ENCODE measurements around the gene TM9SF4. TPM values are rescaled to one million over a fixed set of nuclear protein-coding genes. Genes with fewer than 3 reads are reported as not detected.
"Not testable (repeated sequence)": the region's sequence is repeated elsewhere in the genome, so short reads cannot be mapped to it uniquely, and the experiment has no call there.

The TM9SF4 gene
- total RNA-seq, 6 experiments from 2014 or later, result 54.8 to 73.9 (median 60.7) TPM

GRCh38 chr20:32190616-32191415, 81.3 kb downstream of the TM9SF4 start:
- H3K4me1 Mint-ChIP-seq (ENCODE audit: low read depth), result 0 out of 2 replicates have a peak, but pooled peaks cover 5% of the 10 kb centered on the region
- H3K36me3 Mint-ChIP-seq (ENCODE audit: low read depth), result peaks cover 6% of the 10 kb centered on the region
- H3K9me3 Mint-ChIP-seq, result no peaks in the 10 kb centered on the region
- H3K27me3 Mint-ChIP-seq (ENCODE audit: insufficient read depth), result peaks cover 3% of the 10 kb centered on the region
- H3K27ac Mint-ChIP-seq, result peak overlapping the region; percentile 4
- TF ChIP-seq CTCF (IDR thresholded peaks at IDR 0.05), result no peak
- H3K4me3 Mint-ChIP-seq, result peak overlapping the region; percentile 64; the same call in 1 of the 2 replicates
- DNase-seq, result no peak

- no peak for TF ChIP-seq CTCF (IDR thresholded peaks at IDR 0.05)
- Mint-ChIP-seq H3K27ac (no peak overlapping the region), H3K36me3 (ENCODE audit: low read depth) (peaks cover 12% of the 10 kb centered on the region), H3K4me1 (ENCODE audit: low read depth) (0 out of 2 replicates have a peak, but pooled peaks cover 5% of the 10 kb centered on the region), H3K27me3 (ENCODE audit: insufficient read depth) (peaks cover 3% of the 10 kb centered on the region), H3K9me3 (no peaks in the 10 kb centered on the region), H3K4me3 (no peak overlapping the region)
- no peak for DNase-seq
These were observed 81.9 kb downstream of the TM9SF4 start for GRCh38 chr20:32191422-32191821.

GRCh38 chr20:32191873-32192272, 82.4 kb downstream of the TM9SF4 start:
- no peak for DNase-seq
- Mint-ChIP-seq H3K4me3 (no peak overlapping the region), H3K27me3 (ENCODE audit: insufficient read depth) (peaks cover 3% of the 10 kb centered on the region), H3K27ac (peak overlapping the region; percentile 42; the same call in 1 of the 2 replicates), H3K36me3 (ENCODE audit: low read depth) (peaks cover 13% of the 10 kb centered on the region), H3K9me3 (no peaks in the 10 kb centered on the region), H3K4me1 (ENCODE audit: low read depth) (0 out of 2 replicates have a peak, but pooled peaks cover 5% of the 10 kb centered on the region)
- no peak for TF ChIP-seq CTCF (IDR thresholded peaks at IDR 0.05)

- no peak for DNase-seq
- H3K36me3 Mint-ChIP-seq (ENCODE audit: low read depth), result peaks cover 18% of the 10 kb centered on the region
- H3K27me3 Mint-ChIP-seq (ENCODE audit: insufficient read depth), result peaks cover 3% of the 10 kb centered on the region
- H3K4me3 Mint-ChIP-seq, result no peak overlapping the region
- no peaks in the 10 kb centered on the region for H3K9me3 Mint-ChIP-seq
- H3K27ac Mint-ChIP-seq, result no peak overlapping the region
- no peak for TF ChIP-seq CTCF (IDR thresholded peaks at IDR 0.05)
- H3K4me1 Mint-ChIP-seq (ENCODE audit: low read depth), result 0 out of 2 replicates have a peak, but pooled peaks cover 5% of the 10 kb centered on the region
These were observed 83.2 kb downstream of the TM9SF4 start for GRCh38 chr20:32192698-32193097.

- not testable (repeated sequence) for H3K9me3 Mint-ChIP-seq; H3K27ac Mint-ChIP-seq; H3K4me1 Mint-ChIP-seq (ENCODE audit: low read depth); H3K4me3 Mint-ChIP-seq; H3K27me3 Mint-ChIP-seq (ENCODE audit: insufficient read depth); DNase-seq
- H3K36me3 Mint-ChIP-seq (ENCODE audit: low read depth), result peaks cover 22% of the 10 kb centered on the region
These were observed 83.8 kb downstream of the TM9SF4 start for GRCh38 chr20:32193336-32193735.

GRCh38 chr20:32193996-32194395, 84.5 kb downstream of the TM9SF4 start:
- Mint-ChIP-seq H3K27me3 (ENCODE audit: insufficient read depth) (peaks cover 3% of the 10 kb centered on the region), H3K27ac (no peak overlapping the region), H3K36me3 (ENCODE audit: low read depth) (peaks cover 22% of the 10 kb centered on the region), H3K4me1 (ENCODE audit: low read depth) (0 out of 2 replicates have a peak, but pooled peaks cover 5% of the 10 kb centered on the region), H3K4me3 (no peak overlapping the region), H3K9me3 (no peaks in the 10 kb centered on the region)
- TF ChIP-seq CTCF (IDR thresholded peaks at IDR 0.05), result no peak
- DNase-seq, result no peak

Data from HFFc6 (cell line).